IgD-negative memory B cell (primary cell): ENCODE data around the gene EPRS1. TPM values are rescaled to one million over a fixed set of nuclear protein-coding genes. Genes with fewer than 3 reads are reported as not detected.
"Not testable (repeated sequence)": the region's sequence is repeated elsewhere in the genome, so short reads cannot be mapped to it uniquely, and the experiment has no call there.

Source experiments
- H3K27ac Mint-ChIP-seq, 3 donors: one replicate each; pipeline ENCODE4 v1.8.0; 2020 to 2022; ENCODE audit warnings: mild to moderate bottlenecking in 3 of 3, mixed read lengths in 3 of 3, moderate library complexity in 1 of 3
- H3K27me3 Mint-ChIP-seq: one replicate; pipeline ENCODE4 v1.8.0; 2021; ENCODE audit warnings: mixed read lengths
- H3K36me3 Mint-ChIP-seq: one replicate; pipeline ENCODE4 v1.8.0; 2020; ENCODE audit warnings: mild to moderate bottlenecking, mixed read lengths
- H3K4me1 Mint-ChIP-seq, 3 donors: one replicate each; pipeline ENCODE4 v1.8.0; 2020 to 2022; ENCODE audit warnings: mixed read lengths in 3 of 3, mild to moderate bottlenecking in 1 of 3
- H3K4me3 Mint-ChIP-seq, 4 donors: one replicate each; pipeline ENCODE4 v1.8.0; 2020 to 2022; ENCODE audit warnings: mild to moderate bottlenecking in 4 of 4, mixed read lengths in 4 of 4, moderate library complexity in 3 of 4
- H3K9me3 Mint-ChIP-seq, 3 donors: one replicate each; pipeline ENCODE4 v1.8.0; 2020 to 2021; ENCODE audit warnings: mixed read lengths in 3 of 3, mild to moderate bottlenecking in 1 of 3
- polyA plus RNA-seq: library from polyadenylated mRNA; unstranded; fragments of 300-500 nt; fragmentation: Illumina TruSeq; gene quantifications from one replicate; pipeline ENCODE4 v1.2.3, GENCODE V29; 2021

The EPRS1 gene
- 53.4 TPM for polyA plus RNA-seq

GRCh38 chr1:220046052-220046930 is at the start of gene EPRS1:
TSS of gene EPRS1 (minus strand) at chr1:220046505. CDS start at chr1:220046388, 117 bp downstream.
- H3K27ac Mint-ChIP-seq: peak within 1 kb of the TSS; percentile 65 to 97 (median 82)
- H3K9me3 Mint-ChIP-seq: no peaks in the 10 kb centered on the region
- no peaks in the 10 kb centered on the region for H3K27me3 Mint-ChIP-seq
- H3K36me3 Mint-ChIP-seq: no peaks in the 10 kb centered on the region
- H3K4me3 Mint-ChIP-seq: peak within 1 kb of the TSS; percentile 87 to 98 (median 92)
- H3K4me1 Mint-ChIP-seq: peaks cover 20 to 29% (median 25%) of the 10 kb centered on the region in 3 donors

DNA sequence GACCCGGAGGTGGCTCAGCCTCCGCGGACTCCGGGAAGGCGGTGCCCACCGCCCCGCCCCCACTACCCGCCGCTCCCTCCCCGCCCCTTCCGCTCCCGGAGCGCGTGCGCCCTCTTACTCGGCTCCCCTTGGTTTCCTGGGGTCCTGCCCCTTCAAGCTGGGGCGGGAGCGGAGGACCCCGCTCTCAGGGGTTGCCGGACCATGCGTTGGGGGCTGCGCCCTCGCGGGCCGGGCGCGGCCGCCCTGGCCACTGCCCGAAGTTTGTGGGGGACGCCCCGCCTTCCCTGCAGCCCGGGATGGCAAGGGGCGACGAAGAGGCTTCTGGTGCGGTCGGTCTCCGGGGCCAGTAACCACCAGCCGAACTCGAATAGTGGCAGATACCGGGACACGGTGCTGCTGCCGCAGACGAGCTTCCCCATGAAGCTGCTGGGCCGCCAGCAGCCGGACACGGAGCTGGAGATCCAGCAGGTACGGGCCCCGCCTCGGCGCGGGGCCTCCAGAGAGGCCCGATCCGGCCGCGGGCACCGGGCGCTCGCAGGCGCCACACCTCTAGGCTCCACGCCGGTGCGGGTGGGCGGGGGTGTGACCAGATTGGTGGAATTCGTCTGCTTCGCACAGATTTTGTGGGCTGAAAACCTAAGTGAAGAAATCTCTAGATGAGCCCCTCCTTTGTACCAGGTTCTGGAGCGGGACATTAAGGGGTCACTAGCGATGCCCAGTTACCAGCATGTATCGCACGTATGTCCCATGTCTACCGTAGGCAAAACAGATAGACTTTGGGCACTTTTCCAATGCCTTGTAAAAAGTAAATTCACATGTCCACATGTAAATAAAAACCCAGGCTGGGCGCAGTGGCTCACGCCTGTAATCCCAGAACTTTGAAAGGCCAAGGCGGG is 48.0 kb upstream of the EPRS1 start, which contains the start of gene IARS2:
TSS of gene IARS2 (plus strand) at position 117 of the 896 bp plus-strand sequence. CDS start at position 202, 85 bp downstream.
- peaks cover 22 to 24% (median 24%) of the 10 kb centered on the region in 3 donors for H3K4me1 Mint-ChIP-seq
- peak within 1 kb of the TSS; percentile 16 to 87 (median 72) for H3K27ac Mint-ChIP-seq
- peaks cover 1% of the 10 kb centered on the region for H3K36me3 Mint-ChIP-seq
- H3K9me3 Mint-ChIP-seq: no peaks in the 10 kb centered on the region
- H3K4me3 Mint-ChIP-seq: peak within 1 kb of the TSS; percentile 78 to 90 (median 86)
- H3K27me3 Mint-ChIP-seq: no peaks in the 10 kb centered on the region

DNA sequence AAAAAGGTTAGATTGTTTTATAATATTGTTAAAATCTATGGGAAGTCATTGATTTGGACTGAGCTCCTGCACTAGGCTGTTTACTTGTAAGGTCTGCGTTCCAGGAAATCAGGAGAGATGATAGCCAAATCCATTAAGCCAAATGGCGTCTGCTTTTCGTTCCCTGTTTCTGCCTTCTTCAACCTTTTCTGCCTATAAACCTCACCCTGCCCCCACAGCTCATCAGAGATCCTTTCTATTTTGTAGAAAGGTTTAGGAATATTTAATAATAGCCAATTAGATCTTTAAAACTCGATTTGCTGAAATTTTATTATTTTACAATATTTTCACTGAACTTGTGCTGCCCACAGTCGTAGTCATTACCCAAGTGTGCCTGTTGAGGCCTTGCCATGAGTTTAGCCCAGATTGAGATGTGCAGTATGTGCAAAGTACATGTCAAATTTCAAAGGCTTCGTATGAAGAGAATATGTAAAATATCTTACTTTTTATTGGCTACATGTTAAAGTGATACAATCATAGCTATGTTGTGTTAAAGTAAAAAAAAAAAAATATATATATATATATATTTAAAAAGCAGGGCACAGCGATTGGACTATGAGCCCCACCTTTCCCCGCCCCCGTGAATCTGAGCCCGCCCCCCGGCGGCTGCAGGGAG is 47.2 kb upstream of the EPRS1 start:
- peak overlapping the region in 2 of 3 donors; percentile 43 to 87 for H3K27ac Mint-ChIP-seq
- H3K27me3 Mint-ChIP-seq: no peaks in the 10 kb centered on the region
- H3K9me3 Mint-ChIP-seq: no peaks in the 10 kb centered on the region
- H3K4me3 Mint-ChIP-seq: peak overlapping the region in 3 of 4 donors; percentile 34 to 90 (median 78)
- H3K36me3 Mint-ChIP-seq: peaks cover 1% of the 10 kb centered on the region
- peaks cover 21 to 26% (median 24%) of the 10 kb centered on the region in 3 donors for H3K4me1 Mint-ChIP-seq

GRCh38 chr1:220092694-220093093 is 46.4 kb upstream of the EPRS1 start:
- Mint-ChIP-seq H3K27ac (peak overlapping the region in 2 of 3 donors; percentile 43 to 87), H3K27me3 (no peaks in the 10 kb centered on the region), H3K4me3 (peak overlapping the region in 3 of 4 donors; percentile 34 to 78 (median 37)), H3K9me3 (no peaks in the 10 kb centered on the region), H3K4me1 (peaks cover 16 to 27% (median 24%) of the 10 kb centered on the region in 3 donors), H3K36me3 (peaks cover 1% of the 10 kb centered on the region)

DNA sequence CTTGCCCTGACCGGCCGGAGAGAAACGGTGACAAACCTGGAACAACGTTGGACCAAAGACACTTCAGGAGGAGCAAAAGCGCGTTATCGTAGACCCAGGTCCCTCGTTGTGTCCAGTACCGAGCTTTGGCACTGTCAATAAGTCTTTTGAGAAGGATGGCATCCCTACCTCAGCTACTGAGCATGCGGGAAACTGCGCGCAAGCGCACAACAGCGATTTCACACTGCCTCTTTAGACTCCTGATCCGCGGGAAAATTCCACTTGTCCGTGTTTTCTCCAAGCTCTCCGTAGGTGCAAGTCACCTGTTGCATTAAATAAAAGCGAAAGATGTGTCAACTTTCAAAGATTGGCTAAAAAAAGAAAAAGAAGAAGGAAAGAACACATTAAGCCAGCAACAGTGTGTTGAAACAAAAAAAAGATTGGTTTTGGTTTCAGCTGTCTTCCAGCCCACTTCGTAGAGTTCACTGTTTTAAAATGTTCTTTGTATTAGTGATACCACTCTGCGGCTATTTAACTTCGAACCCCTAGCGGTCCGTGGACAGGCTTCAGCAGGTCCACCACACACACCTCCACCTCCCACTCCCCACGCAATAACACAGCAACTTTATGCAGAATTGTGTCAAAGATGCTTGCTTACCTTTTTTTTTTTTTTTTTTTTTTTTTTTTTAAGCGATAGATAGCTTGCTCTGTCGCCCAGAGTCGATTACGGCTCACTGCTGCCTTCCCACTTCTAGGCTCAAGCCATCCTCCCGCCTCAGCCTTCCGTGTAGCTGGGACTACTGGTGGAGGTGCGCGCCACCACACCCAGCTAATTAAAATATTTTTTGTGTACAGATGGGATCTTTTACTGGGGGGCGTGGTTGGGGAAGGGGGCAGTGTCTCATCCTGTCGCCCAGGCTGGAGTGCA is 43.6 kb upstream of the EPRS1 start, which contains the start of gene BPNT1:
TSS of gene BPNT1 (minus strand) at position 139 of the 907 bp plus-strand sequence. CDS start 9,942 bp downstream, outside the sequence.
- no peaks in the 10 kb centered on the region for H3K9me3 Mint-ChIP-seq
- peaks cover 13 to 26% (median 25%) of the 10 kb centered on the region in 3 donors for H3K4me1 Mint-ChIP-seq
- peak within 1 kb of the TSS; percentile 84 to 98 (median 95) for H3K27ac Mint-ChIP-seq

DNA sequence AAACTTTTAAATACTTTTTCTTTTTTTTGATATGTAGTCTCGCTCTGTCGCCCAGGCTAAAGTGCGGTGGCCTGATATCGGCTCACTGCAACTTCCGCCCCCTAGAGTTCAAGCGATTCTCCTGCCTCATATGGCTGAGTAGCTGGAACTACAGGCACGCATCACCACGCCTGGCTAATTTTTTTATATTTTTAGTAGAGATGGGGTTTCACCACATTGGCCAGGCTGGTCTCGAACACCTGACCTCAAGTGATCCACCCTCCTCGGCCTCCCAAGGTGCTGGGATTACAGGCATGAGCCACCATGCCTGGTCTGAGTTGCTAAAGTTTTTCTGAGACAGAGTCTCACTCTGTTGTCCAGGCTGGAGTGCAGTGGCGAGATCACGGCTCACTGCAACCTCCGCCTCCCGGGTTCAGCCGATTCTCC is 40.0 kb upstream of the EPRS1 start:
- not testable (repeated sequence) for H3K9me3 Mint-ChIP-seq, H3K36me3 Mint-ChIP-seq, H3K27me3 Mint-ChIP-seq
- peak overlapping the region; percentile 12 to 82 (median 62) for H3K4me3 Mint-ChIP-seq
- H3K4me1 Mint-ChIP-seq: peaks cover 13 to 23% (median 21%) of the 10 kb centered on the region in 3 donors
- H3K27ac Mint-ChIP-seq: peak overlapping the region in 2 of 3 donors; percentile 39 to 72

More for the DNA sequence above, 43.6 kb upstream of the EPRS1 start, which contains the start of gene BPNT1:
- Mint-ChIP-seq H3K27me3 (no peaks in the 10 kb centered on the region), H3K36me3 (no peaks in the 10 kb centered on the region), H3K4me3 (peak within 1 kb of the TSS; percentile 88 to 98 (median 94))

DNA sequence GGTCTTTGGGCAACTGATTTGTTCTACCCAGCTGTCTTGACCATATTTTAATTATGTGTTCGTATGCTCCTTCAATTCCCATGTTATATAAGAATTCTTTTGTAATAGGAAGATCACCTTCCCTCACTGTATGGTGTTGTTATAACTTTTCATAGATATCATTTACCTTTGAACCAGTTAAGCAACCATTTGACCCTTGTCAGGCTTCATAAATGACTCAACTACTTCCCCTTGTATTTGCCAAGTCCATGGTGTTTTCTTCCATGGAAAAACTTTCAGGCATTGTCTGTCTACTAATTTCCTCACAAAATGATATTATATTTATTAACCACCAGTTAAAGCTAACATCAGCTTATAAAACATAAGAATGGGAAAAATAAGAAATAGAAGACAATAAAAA is 38.2 kb upstream of the EPRS1 start:
- Mint-ChIP-seq H3K4me1 (peaks cover 13 to 20% (median 15%) of the 10 kb centered on the region in 3 donors), H3K27ac (no peak overlapping the region), H3K4me3 (no peak overlapping the region), H3K36me3 (peaks cover 11% of the 10 kb centered on the region), H3K27me3 (no peaks in the 10 kb centered on the region), H3K9me3 (peaks cover 0 to 1% (median 0%) of the 10 kb centered on the region in 3 donors)

GRCh38 chr1:220077887-220078286 is 31.6 kb upstream of the EPRS1 start:
- no peaks in the 10 kb centered on the region for H3K27me3 Mint-ChIP-seq
- no peak overlapping the region for H3K27ac Mint-ChIP-seq
- peaks cover 1 to 7% (median 7%) of the 10 kb centered on the region in 3 donors for H3K4me1 Mint-ChIP-seq
- H3K36me3 Mint-ChIP-seq: peaks cover 11% of the 10 kb centered on the region
- H3K4me3 Mint-ChIP-seq: no peak overlapping the region
- peaks cover 0 to 1% (median 0%) of the 10 kb centered on the region in 3 donors for H3K9me3 Mint-ChIP-seq

- Mint-ChIP-seq H3K4me3 (no peak overlapping the region), H3K27me3 (no peaks in the 10 kb centered on the region), H3K36me3 (peaks cover 11% of the 10 kb centered on the region), H3K27ac (no peak overlapping the region), H3K4me1 (peaks cover 1 to 7% (median 7%) of the 10 kb centered on the region in 3 donors), H3K9me3 (peaks cover 0 to 1% (median 0%) of the 10 kb centered on the region in 3 donors)
Observed at GRCh38 chr1:220076861-220077762, 30.8 kb upstream of the EPRS1 start.

GRCh38 chr1:220067269-220068204 is 21.2 kb upstream of the EPRS1 start:
- Mint-ChIP-seq H3K27me3 (no peaks in the 10 kb centered on the region), H3K27ac (no peak overlapping the region), H3K4me1 (peaks cover 0 to 1% (median 0%) of the 10 kb centered on the region in 3 donors), H3K9me3 (peaks cover 0 to 3% (median 0%) of the 10 kb centered on the region in 3 donors), H3K36me3 (peaks cover 7% of the 10 kb centered on the region), H3K4me3 (no peak overlapping the region)

- H3K27ac Mint-ChIP-seq: no peak overlapping the region
- H3K4me3 Mint-ChIP-seq: no peak overlapping the region
- H3K36me3 Mint-ChIP-seq: peaks cover 9% of the 10 kb centered on the region
- H3K27me3 Mint-ChIP-seq: no peaks in the 10 kb centered on the region
- H3K4me1 Mint-ChIP-seq: no peaks in the 10 kb centered on the region
- H3K9me3 Mint-ChIP-seq: peaks cover 0 to 4% (median 0%) of the 10 kb centered on the region in 3 donors
Observed at GRCh38 chr1:220062629-220063028, 16.3 kb upstream of the EPRS1 start.

DNA sequence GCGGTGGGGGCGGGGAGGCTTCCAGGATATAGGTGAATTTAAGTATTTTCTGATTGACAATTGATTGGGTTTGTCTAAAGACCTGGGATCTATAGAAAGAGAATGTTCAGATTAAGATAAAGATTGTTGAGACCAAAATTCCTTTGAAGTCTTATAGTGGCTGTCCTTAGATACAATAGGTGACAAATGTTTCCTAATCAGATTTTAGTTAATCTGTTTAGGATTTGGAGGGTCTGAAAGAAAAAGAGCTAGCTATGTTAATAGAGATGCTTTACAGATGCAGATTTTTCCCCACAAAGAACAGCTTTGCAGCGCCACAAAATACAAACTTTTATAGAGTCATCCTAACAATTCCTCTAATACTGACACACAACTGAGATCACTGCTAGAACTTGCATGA is 14.6 kb upstream of the EPRS1 start:
- Mint-ChIP-seq H3K4me1 (no peaks in the 10 kb centered on the region), H3K36me3 (peaks cover 11% of the 10 kb centered on the region), H3K27ac (no peak overlapping the region), H3K27me3 (no peaks in the 10 kb centered on the region), H3K4me3 (no peak overlapping the region), H3K9me3 (peaks cover 0 to 4% (median 0%) of the 10 kb centered on the region in 3 donors)
